Fibroblast of lung (primary cell): ENCODE results near the gene ANO10. TPM values are rescaled to one million over a fixed set of nuclear protein-coding genes. Genes with fewer than 3 reads are reported as not detected.

ENCODE experiments used
- DNase-seq, 2 donors: peaks; one replicate each; pipeline versions ENCODE4 v3.0.0 to v3.0.0-alpha.2; 2010; ENCODE audit warnings: low read depth in 2 of 2
- H2AFZ ChIP-seq: 2 replicates; pipeline ENCODE4 v1.5.1; 2012; ENCODE audit warnings: low read length, control low read depth, inconsistent platforms
- H3K27ac ChIP-seq: 2 replicates; pipeline ENCODE4 v1.5.1; 2011; ENCODE audit warnings: low read length, control low read depth; ENCODE audit not compliant: insufficient read depth
- H3K27me3 ChIP-seq: 2 replicates; pipeline ENCODE4 v1.5.1; 2011; ENCODE audit warnings: mild to moderate bottlenecking, low read length; ENCODE audit not compliant: control insufficient read depth, insufficient read depth
- H3K36me3 ChIP-seq: 2 replicates; pipeline ENCODE4 v1.5.1; 2011; ENCODE audit warnings: low read length; ENCODE audit not compliant: control insufficient read depth, insufficient read depth
- H3K4me1 ChIP-seq: 2 replicates; pipeline ENCODE4 v1.5.1; 2011; ENCODE audit warnings: low read length; ENCODE audit not compliant: control insufficient read depth, insufficient read depth; ENCODE audit errors: extremely low read depth
- H3K4me2 ChIP-seq: 2 replicates; pipeline ENCODE4 v1.5.1; 2011; ENCODE audit warnings: low read length, control low read depth; ENCODE audit not compliant: insufficient read depth; ENCODE audit errors: extremely low read depth
- H3K4me3 ChIP-seq, 4 experiments: fragments of 200-600 bp in 1 of 4; sonication (generic) in 1 of 4; replicated peaks in 1 of 4; 2 replicates each; pipeline ENCODE4 v1.5.1; 2011 to 2016; ENCODE audit warnings: low read length in 4 of 4, low read depth in 3 of 4, mild to moderate bottlenecking in 3 of 4, control low read depth in 2 of 4, inconsistent platforms in 1 of 4, mixed read lengths in 1 of 4; ENCODE audit not compliant: insufficient read depth in 1 of 4; ENCODE audit errors: control extremely low read depth in 1 of 4
- H3K79me2 ChIP-seq: 2 replicates; pipeline ENCODE4 v1.5.1; 2012; ENCODE audit warnings: mild to moderate bottlenecking, low read length, inconsistent platforms; ENCODE audit not compliant: control insufficient read depth, insufficient read depth
- H3K9ac ChIP-seq: 2 replicates; pipeline ENCODE4 v1.5.1; 2011; ENCODE audit warnings: mild to moderate bottlenecking, low read length, control low read depth; ENCODE audit not compliant: insufficient read depth
- H3K9me3 ChIP-seq: 2 replicates; pipeline ENCODE4 v1.5.1; 2012; ENCODE audit warnings: low read depth, low read length; ENCODE audit not compliant: control insufficient read depth, insufficient read depth
- H4K20me1 ChIP-seq: 2 replicates; pipeline ENCODE4 v1.5.1; 2011; ENCODE audit warnings: low read length; ENCODE audit not compliant: control insufficient read depth, insufficient read depth; ENCODE audit errors: extremely low read depth
- CTCF ChIP-seq, 2 donors: IDR thresholded peaks in 1 of 2; conservative IDR thresholded peaks in 1 of 2; 1 replicate in 1 of 2; 2 replicates in 1 of 2; pipeline ENCODE4 v1.5.1; 2011 to 2012; ENCODE audit warnings: low read length in 2 of 2, control low read depth in 1 of 2, inconsistent platforms in 1 of 2, low read depth in 1 of 2, mild to moderate bottlenecking in 1 of 2
- EZH2 ChIP-seq: IDR thresholded peaks from 2 replicates; pipeline ENCODE4 v1.5.1; 2012; ENCODE audit warnings: low read length, control low read depth, mild to moderate bottlenecking; ENCODE audit errors: missing control alignments
- polyA plus RNA-seq, 2 donors: library from polyadenylated mRNA; depleted of rRNA in 1 of 2; stranded (reverse) in 1 of 2; unstranded in 1 of 2; fragments of >200 nt; gene quantifications; 2 replicates each; pipeline ENCODE4 v1.2.1, GENCODE V29; 2011 to 2012; ENCODE audit warnings: missing spikeins in 1 of 2
- total RNA-seq: library from RNA; depleted of rRNA; stranded (reverse); fragments of >200 nt; gene quantifications from 2 replicates; pipeline ENCODE4 v1.2.1, GENCODE V29; 2014

Gene ANO10
- total and polyA plus RNA-seq, 2 donors (not counting 1 experiment from before 2014, with no cell fraction given): 103 to 138 TPM

DNA sequence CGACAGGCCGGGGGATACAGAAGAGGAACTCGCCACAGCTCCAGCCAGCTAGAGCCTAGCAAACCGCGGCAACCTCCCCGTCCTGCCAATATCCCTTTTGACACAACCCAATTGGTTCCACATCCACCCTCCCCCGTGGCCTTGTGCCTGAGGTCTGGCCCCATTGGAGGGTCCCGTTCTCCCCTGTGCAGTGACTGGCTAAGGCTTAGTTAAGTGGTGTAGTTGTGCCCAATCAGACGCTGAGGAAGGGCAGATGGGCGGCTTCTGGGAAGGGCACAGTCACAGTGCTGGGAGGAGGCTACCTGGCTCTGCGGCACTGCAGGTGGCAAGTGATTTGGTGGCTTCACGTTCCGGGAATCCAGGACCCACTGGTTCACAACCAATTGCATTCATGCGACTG is 256.9 kb downstream of the ANO10 start:
- no peak for DNase-seq
- no peak for TF ChIP-seq CTCF (conservative IDR thresholded peaks at IDR 0.05 in 1 of 2, IDR thresholded peaks at IDR 0.05 in 1 of 2; ENCODE audit: low read depth in 1 of 2, low read length in 2 of 2)
- no peak for TF ChIP-seq EZH2
- Histone ChIP-seq H3K9ac (no peak overlapping the region), H3K36me3 (peaks cover 3% of the 10 kb centered on the region), H4K20me1 (no peaks in the 10 kb centered on the region), H3K27ac (no peak overlapping the region), H3K27me3 (no peaks in the 10 kb centered on the region), H3K9me3 (no peaks in the 10 kb centered on the region), H3K4me2 (no peak overlapping the region), H3K4me1 (peaks cover 2% of the 10 kb centered on the region), H3K4me3 (no peak overlapping the region), H2AFZ (no peak overlapping the region), H3K79me2 (no peaks in the 10 kb centered on the region)

DNA sequence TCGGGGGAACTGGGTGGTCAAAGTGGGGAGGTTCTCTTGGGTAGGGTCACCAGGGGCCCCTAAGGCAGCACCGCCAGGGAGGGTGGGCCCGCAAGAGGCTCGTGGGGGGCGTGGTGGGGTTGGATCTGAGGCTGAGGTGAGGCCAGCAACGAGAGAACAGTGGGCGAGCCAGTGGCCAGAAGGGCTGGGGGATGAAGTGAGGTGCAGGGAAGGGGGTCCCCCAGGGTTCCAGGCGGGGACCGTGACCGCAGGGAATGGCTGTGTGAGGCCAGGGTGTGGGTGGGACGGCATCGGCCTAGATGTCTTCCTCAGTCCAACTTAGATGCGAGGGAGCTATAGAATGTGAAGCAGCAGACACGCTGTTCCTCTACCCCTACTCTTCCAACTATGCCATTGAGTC is 257.3 kb downstream of the ANO10 start:
- Histone ChIP-seq H3K9me3 (no peaks in the 10 kb centered on the region), H3K79me2 (no peaks in the 10 kb centered on the region), H3K27me3 (no peaks in the 10 kb centered on the region), H3K27ac (no peak overlapping the region), H3K4me3 (no peak overlapping the region), H3K36me3 (peaks cover 3% of the 10 kb centered on the region), H3K4me2 (no peak overlapping the region), H2AFZ (no peak overlapping the region), H4K20me1 (no peaks in the 10 kb centered on the region), H3K9ac (no peak overlapping the region), H3K4me1 (peaks cover 2% of the 10 kb centered on the region)
- no peak for TF ChIP-seq CTCF (conservative IDR thresholded peaks at IDR 0.05 in 1 of 2, IDR thresholded peaks at IDR 0.05 in 1 of 2; ENCODE audit: low read depth in 1 of 2, low read length in 2 of 2)
- no peak for TF ChIP-seq EZH2
- DNase-seq: no peak

- no peak overlapping the region for H3K9ac ChIP-seq
- H2AFZ ChIP-seq: no peak overlapping the region
- no peaks in the 10 kb centered on the region for H4K20me1 ChIP-seq
- no peaks in the 10 kb centered on the region for H3K27me3 ChIP-seq
- DNase-seq: peak in 1 of 2 donors; percentile 76
- H3K79me2 ChIP-seq: no peaks in the 10 kb centered on the region
- H3K9me3 ChIP-seq: no peaks in the 10 kb centered on the region
- peaks cover 2% of the 10 kb centered on the region for H3K4me1 ChIP-seq
- H3K27ac ChIP-seq: peak overlapping the region; percentile 5
- no peak overlapping the region for H3K4me2 ChIP-seq
- H3K36me3 ChIP-seq: peaks cover 3% of the 10 kb centered on the region
- TF ChIP-seq CTCF (conservative IDR thresholded peaks at IDR 0.05 in 1 of 2, IDR thresholded peaks at IDR 0.05 in 1 of 2; ENCODE audit: low read depth in 1 of 2, low read length in 2 of 2) (no peak), EZH2 (no peak)
- H3K4me3 ChIP-seq: no peak overlapping the region
Observed at GRCh38 chr3:43363621-43364266, 258.1 kb downstream of the ANO10 start.
